Upper lobe of right lung (tissue), 1 donor: ENCODE data around the gene EFCAB7. TPM values are rescaled to one million over a fixed set of nuclear protein-coding genes. Genes with fewer than 3 reads are reported as not detected.

Experiments
- ATAC-seq: fragments of 200-7000 bp; cut with Tn5 transposase; one replicate; pipeline ENCODE4 v1.9.1; 2020; ENCODE audit warnings: mild to moderate bottlenecking, moderate library complexity
- DNase-seq: peaks from one replicate; pipeline ENCODE4 v3.0.0-alpha.2; 2020
- H3K27ac ChIP-seq: fragments of 200-600 bp; one replicate; pipeline ENCODE4 v1.8.0; 2022
- H3K27me3 ChIP-seq: fragments of 200-600 bp; one replicate; pipeline ENCODE4 v1.8.0; 2022; ENCODE audit warnings: mild to moderate bottlenecking
- H3K36me3 ChIP-seq: fragments of 200-600 bp; one replicate; pipeline ENCODE4 v1.8.0; 2022
- H3K4me1 ChIP-seq: fragments of 200-600 bp; one replicate; pipeline ENCODE4 v1.8.0; 2022
- H3K4me3 ChIP-seq: fragments of 200-600 bp; one replicate; pipeline ENCODE4 v1.8.0; 2022; ENCODE audit warnings: mild to moderate bottlenecking
- H3K9me3 ChIP-seq: fragments of 200-600 bp; one replicate; pipeline ENCODE4 v1.8.0; 2022
- intact Hi-C: fragments of 100-400 bp; cut with DNase I; formaldehyde crosslinking; loops from one replicate; pipeline ENCODE4 v1.11.0; 2022
- total RNA-seq: library from RNA; stranded (reverse); fragmentation: NEBNext Ultra II Directional; extraction: Animal tissue kit (Norgen Biotek cat#: 25700); gene quantifications from one replicate; pipeline ENCODE4 v1.2.1, GENCODE V29; 2021
- TF ChIP-seq, protein P1 (sequence below): fragments of 200-600 bp; IDR thresholded peaks from one replicate; pipeline ENCODE4 v1.8.0; 2022; ENCODE audit warnings: antibody characterized with exemption
- donor health status: DM: no; HTN: yes; CAD: no; lungs with severe emphysema.

The EFCAB7 gene
- total RNA-seq, 1 donor from 2014 or later: 6.0 TPM

GRCh38 chr1:63555480-63555879, 32.2 kb downstream of the EFCAB7 start:
- Histone ChIP-seq H3K9me3 (no peaks in the 10 kb centered on the region), H3K4me1 (no peaks in the 10 kb centered on the region), H3K27ac (no peak overlapping the region), H3K27me3 (no peaks in the 10 kb centered on the region), H3K36me3 (no peaks in the 10 kb centered on the region), H3K4me3 (no peak overlapping the region)
- no peak for ATAC-seq
- intact Hi-C loops: no loop called here
- TF ChIP-seq, protein P1, sequence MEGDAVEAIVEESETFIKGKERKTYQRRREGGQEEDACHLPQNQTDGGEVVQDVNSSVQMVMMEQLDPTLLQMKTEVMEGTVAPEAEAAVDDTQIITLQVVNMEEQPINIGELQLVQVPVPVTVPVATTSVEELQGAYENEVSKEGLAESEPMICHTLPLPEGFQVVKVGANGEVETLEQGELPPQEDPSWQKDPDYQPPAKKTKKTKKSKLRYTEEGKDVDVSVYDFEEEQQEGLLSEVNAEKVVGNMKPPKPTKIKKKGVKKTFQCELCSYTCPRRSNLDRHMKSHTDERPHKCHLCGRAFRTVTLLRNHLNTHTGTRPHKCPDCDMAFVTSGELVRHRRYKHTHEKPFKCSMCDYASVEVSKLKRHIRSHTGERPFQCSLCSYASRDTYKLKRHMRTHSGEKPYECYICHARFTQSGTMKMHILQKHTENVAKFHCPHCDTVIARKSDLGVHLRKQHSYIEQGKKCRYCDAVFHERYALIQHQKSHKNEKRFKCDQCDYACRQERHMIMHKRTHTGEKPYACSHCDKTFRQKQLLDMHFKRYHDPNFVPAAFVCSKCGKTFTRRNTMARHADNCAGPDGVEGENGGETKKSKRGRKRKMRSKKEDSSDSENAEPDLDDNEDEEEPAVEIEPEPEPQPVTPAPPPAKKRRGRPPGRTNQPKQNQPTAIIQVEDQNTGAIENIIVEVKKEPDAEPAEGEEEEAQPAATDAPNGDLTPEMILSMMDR: no peak
- no peak for DNase-seq

DNA sequence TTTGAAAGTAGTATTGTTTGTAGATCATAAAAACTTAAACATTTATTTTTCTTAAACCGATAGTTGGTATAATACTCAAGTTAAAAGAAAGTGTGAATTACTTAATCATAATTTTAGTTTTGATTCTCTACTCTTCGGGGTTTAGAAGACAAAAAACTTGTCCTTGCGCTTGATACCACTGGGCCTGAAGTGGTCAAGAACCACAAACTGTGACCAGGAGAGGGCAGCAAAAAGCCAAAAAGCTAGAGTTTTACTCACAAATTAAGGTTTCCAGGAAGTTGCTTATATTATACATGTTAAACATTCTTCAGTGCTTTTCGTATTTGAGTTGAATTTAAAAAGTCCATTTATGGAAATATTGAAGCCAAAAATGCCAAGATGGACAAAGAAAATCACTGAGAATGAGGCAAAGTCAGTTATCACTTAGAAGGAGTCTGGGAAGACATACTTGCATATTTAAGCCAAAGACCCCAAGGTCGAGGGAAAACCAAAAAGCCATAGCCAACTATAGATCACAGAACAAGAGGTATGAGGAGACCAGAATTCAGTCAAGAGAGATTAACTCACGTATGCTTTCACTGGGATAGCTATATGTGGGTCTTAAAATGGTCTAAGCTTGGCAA, 34.2 kb downstream of the EFCAB7 start:
- no peaks in the 10 kb centered on the region for H3K4me1 ChIP-seq
- H3K27ac ChIP-seq: no peak overlapping the region
- DNase-seq (no peak), ATAC-seq (no peak)
- H3K36me3 ChIP-seq: no peaks in the 10 kb centered on the region
- no peaks in the 10 kb centered on the region for H3K27me3 ChIP-seq
- H3K4me3 ChIP-seq: no peak overlapping the region
- H3K9me3 ChIP-seq: no peaks in the 10 kb centered on the region
- intact Hi-C loops: no loop called here
- TF ChIP-seq, protein P1: peak; percentile 55

- TF ChIP-seq, protein P1: no peak
- no peak for DNase-seq
- H3K4me1 ChIP-seq: no peaks in the 10 kb centered on the region
- H3K9me3 ChIP-seq: no peaks in the 10 kb centered on the region
- H3K27me3 ChIP-seq: no peaks in the 10 kb centered on the region
- no peak overlapping the region for H3K4me3 ChIP-seq
- intact Hi-C loops: no loop called here
- no peak overlapping the region for H3K27ac ChIP-seq
- no peaks in the 10 kb centered on the region for H3K36me3 ChIP-seq
- ATAC-seq: no peak
Observed at GRCh38 chr1:63559357-63559756, 36.0 kb downstream of the EFCAB7 start.

DNA sequence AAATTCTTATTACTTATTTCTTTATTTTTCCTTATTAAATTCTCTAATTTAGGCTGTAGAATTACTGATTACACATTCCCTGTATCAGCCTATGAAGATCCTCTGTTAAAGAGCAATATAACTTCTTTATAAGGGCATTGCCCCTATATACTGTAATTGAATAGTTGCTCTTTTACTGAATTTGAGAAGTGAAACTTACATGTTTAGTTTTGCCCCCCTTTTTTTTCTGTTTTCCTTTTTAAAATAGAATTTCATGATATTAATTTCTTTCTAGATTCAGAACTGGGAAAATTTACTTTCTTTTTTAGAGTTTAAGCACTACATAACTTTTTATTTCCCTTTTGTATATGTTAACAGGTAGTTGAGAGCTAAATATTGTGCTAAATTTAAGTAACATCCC, 40.4 kb downstream of the EFCAB7 start:
- Histone ChIP-seq H3K36me3 (no peaks in the 10 kb centered on the region), H3K27ac (no peak overlapping the region), H3K4me3 (no peak overlapping the region), H3K9me3 (no peaks in the 10 kb centered on the region), H3K27me3 (no peaks in the 10 kb centered on the region), H3K4me1 (no peaks in the 10 kb centered on the region)
- ATAC-seq: no peak
- intact Hi-C loops: no loop called here
- DNase-seq: no peak
- TF ChIP-seq, protein P1: no peak

- no peak for DNase-seq
- H3K4me1 ChIP-seq: no peaks in the 10 kb centered on the region
- TF ChIP-seq, protein P1: no peak
- H3K36me3 ChIP-seq: peaks cover 9% of the 10 kb centered on the region
- H3K4me3 ChIP-seq: no peak overlapping the region
- intact Hi-C loops: no loop called here
- no peaks in the 10 kb centered on the region for H3K9me3 ChIP-seq
- no peak for ATAC-seq
- no peak overlapping the region for H3K27ac ChIP-seq
- no peaks in the 10 kb centered on the region for H3K27me3 ChIP-seq
Observed at GRCh38 chr1:63569068-63569467, 45.7 kb downstream of the EFCAB7 start.
